Upper lobe of right lung (tissue), 1 donor: ENCODE measurements around the gene NTN5. TPM values are rescaled to one million over a fixed set of nuclear protein-coding genes. Genes with fewer than 3 reads are reported as not detected.
"Not testable (repeated sequence)": the region's sequence is repeated elsewhere in the genome, so short reads cannot be mapped to it uniquely, and the experiment has no call there.

Experiments
- ATAC-seq: fragments of 200-7000 bp; cut with Tn5 transposase; one replicate; pipeline ENCODE4 v1.9.1; 2020; ENCODE audit warnings: mild to moderate bottlenecking, moderate library complexity
- DNase-seq: peaks from one replicate; pipeline ENCODE4 v3.0.0-alpha.2; 2020
- H3K27ac ChIP-seq: fragments of 200-600 bp; one replicate; pipeline ENCODE4 v1.8.0; 2022
- H3K27me3 ChIP-seq: fragments of 200-600 bp; one replicate; pipeline ENCODE4 v1.8.0; 2022; ENCODE audit warnings: mild to moderate bottlenecking
- H3K36me3 ChIP-seq: fragments of 200-600 bp; one replicate; pipeline ENCODE4 v1.8.0; 2022
- H3K4me1 ChIP-seq: fragments of 200-600 bp; one replicate; pipeline ENCODE4 v1.8.0; 2022
- H3K4me3 ChIP-seq: fragments of 200-600 bp; one replicate; pipeline ENCODE4 v1.8.0; 2022; ENCODE audit warnings: mild to moderate bottlenecking
- H3K9me3 ChIP-seq: fragments of 200-600 bp; one replicate; pipeline ENCODE4 v1.8.0; 2022
- CTCF ChIP-seq: fragments of 200-600 bp; IDR thresholded peaks from one replicate; pipeline ENCODE4 v1.8.0; 2022; ENCODE audit warnings: antibody characterized with exemption
- intact Hi-C: fragments of 100-400 bp; cut with DNase I; formaldehyde crosslinking; loops from one replicate; pipeline ENCODE4 v1.11.0; 2022
- total RNA-seq: library from RNA; stranded (reverse); fragmentation: NEBNext Ultra II Directional; extraction: Animal tissue kit (Norgen Biotek cat#: 25700); gene quantifications from one replicate; pipeline ENCODE4 v1.2.1, GENCODE V29; 2021
- donor health status: DM: no; HTN: yes; CAD: no; lungs with severe emphysema.

Gene NTN5
- total RNA-seq, 1 donor from 2014 or later = 1.2 TPM

GRCh38 chr19:48689449-48689848 lies 16.6 kb upstream of the NTN5 start:
- no peak for TF ChIP-seq CTCF
- Histone ChIP-seq H3K27ac (no peak overlapping the region), H3K27me3 (no peaks in the 10 kb centered on the region), H3K9me3 (no peaks in the 10 kb centered on the region), H3K4me3 (no peak overlapping the region), H3K36me3 (no peaks in the 10 kb centered on the region), H3K4me1 (peaks cover 2% of the 10 kb centered on the region)
- ATAC-seq (no peak), DNase-seq (no peak)
- intact Hi-C loops = no loop called here

- H3K36me3 ChIP-seq = no peaks in the 10 kb centered on the region
- ATAC-seq = no peak
- no peak overlapping the region for H3K27ac ChIP-seq
- H3K9me3 ChIP-seq = no peaks in the 10 kb centered on the region
- intact Hi-C loops = no loop called here
- TF ChIP-seq CTCF = no peak
- peaks cover 3% of the 10 kb centered on the region for H3K4me1 ChIP-seq
- DNase-seq = no peak
- no peak overlapping the region for H3K4me3 ChIP-seq
- H3K27me3 ChIP-seq = no peaks in the 10 kb centered on the region
Observed at GRCh38 chr19:48687776-48688175, 15.0 kb upstream of the NTN5 start.

GRCh38 chr19:48686637-48687036 lies 13.8 kb upstream of the NTN5 start:
- H3K36me3 ChIP-seq, H3K4me1 ChIP-seq, H3K27me3 ChIP-seq, H3K4me3 ChIP-seq, H3K27ac ChIP-seq, intact Hi-C loops, DNase-seq, ATAC-seq, H3K9me3 ChIP-seq: not testable (repeated sequence)

GRCh38 chr19:48686088-48686487 lies 13.3 kb upstream of the NTN5 start:
- TF ChIP-seq CTCF = no peak
- Histone ChIP-seq H3K36me3 (no peaks in the 10 kb centered on the region), H3K4me1 (peaks cover 3% of the 10 kb centered on the region), H3K27me3 (no peaks in the 10 kb centered on the region), H3K4me3 (no peak overlapping the region), H3K27ac (no peak overlapping the region), H3K9me3 (no peaks in the 10 kb centered on the region)
- ATAC-seq = no peak
- no peak for DNase-seq
- intact Hi-C loops = no loop called here

- peaks cover 3% of the 10 kb centered on the region for H3K4me1 ChIP-seq
- no peaks in the 10 kb centered on the region for H3K9me3 ChIP-seq
- H3K27me3 ChIP-seq = no peaks in the 10 kb centered on the region
- H3K4me3 ChIP-seq = no peak overlapping the region
- TF ChIP-seq CTCF = no peak
- intact Hi-C loops = no loop called here
- no peak for DNase-seq
- no peaks in the 10 kb centered on the region for H3K36me3 ChIP-seq
- H3K27ac ChIP-seq = no peak overlapping the region
- ATAC-seq = no peak
Observed at GRCh38 chr19:48685583-48685982, 12.8 kb upstream of the NTN5 start.

GRCh38 chr19:48683349-48683748 lies 10.5 kb upstream of the NTN5 start:
- Histone ChIP-seq H3K4me3 (peak overlapping the region; percentile 21), H3K9me3 (no peaks in the 10 kb centered on the region), H3K4me1 (peaks cover 4% of the 10 kb centered on the region), H3K36me3 (no peaks in the 10 kb centered on the region), H3K27ac (no peak overlapping the region), H3K27me3 (no peaks in the 10 kb centered on the region)
- no peak for TF ChIP-seq CTCF
- DNase-seq (no peak), ATAC-seq (peak; percentile 67)
- intact Hi-C loops = no loop called here
